LoVo (cell line): ENCODE data around the gene FAM168A.
"Not testable (repeated sequence)": the region's sequence is repeated elsewhere in the genome, so short reads cannot be mapped to it uniquely, and the experiment has no call there.

ENCODE experiments used
- DNase-seq: peaks from one replicate; pipeline ENCODE4 v3.0.0-alpha.2; 2016; ENCODE audit warnings: low spot score

FAM168A gene

GRCh38 chr11:73467505-73467904 lies 130.4 kb downstream of the FAM168A start:
- DNase-seq, result no peak

GRCh38 chr11:73466643-73467042 lies 131.3 kb downstream of the FAM168A start:
- no peak for DNase-seq

GRCh38 chr11:73465871-73466270 lies 132.0 kb downstream of the FAM168A start:
- DNase-seq, result no peak

- no peak for DNase-seq
Measured at GRCh38 chr11:73465023-73465675, 132.8 kb downstream of the FAM168A start.

GRCh38 chr11:73464347-73464746 lies 133.6 kb downstream of the FAM168A start:
- DNase-seq, result no peak

- no peak for DNase-seq
Measured at GRCh38 chr11:73463359-73463758, 134.6 kb downstream of the FAM168A start.

- DNase-seq, result no peak
Measured at GRCh38 chr11:73461964-73462363, 135.9 kb downstream of the FAM168A start.

- no peak for DNase-seq
Measured at GRCh38 chr11:73461335-73461840, 136.5 kb downstream of the FAM168A start.

- no peak for DNase-seq
Measured at GRCh38 chr11:73458201-73458600, 139.7 kb downstream of the FAM168A start.

GRCh38 chr11:73454987-73455386 lies 142.9 kb downstream of the FAM168A start:
- no peak for DNase-seq

- no peak for DNase-seq
Measured at GRCh38 chr11:73453562-73453961, 144.3 kb downstream of the FAM168A start.

- DNase-seq, result no peak
Measured at GRCh38 chr11:73452726-73453125, 145.2 kb downstream of the FAM168A start.

GRCh38 chr11:73451896-73452295 lies 146.0 kb downstream of the FAM168A start:
- DNase-seq, result no peak

- no peak for DNase-seq
Measured at GRCh38 chr11:73446766-73447165, 151.1 kb downstream of the FAM168A start.

- no peak for DNase-seq
Measured at GRCh38 chr11:73445980-73446379, 151.9 kb downstream of the FAM168A start.

GRCh38 chr11:73439002-73439843 lies 158.7 kb downstream of the FAM168A start:
- DNase-seq, result no peak

- not testable (repeated sequence) for DNase-seq
Measured at GRCh38 chr11:73436859-73437258, 161.1 kb downstream of the FAM168A start.

GRCh38 chr11:73431396-73431795 lies 166.5 kb downstream of the FAM168A start:
- DNase-seq, result no peak

- DNase-seq, result no peak
Measured at GRCh38 chr11:73430326-73430725, 167.6 kb downstream of the FAM168A start.

- no peak for DNase-seq
Measured at GRCh38 chr11:73429121-73429750, 168.7 kb downstream of the FAM168A start.

GRCh38 chr11:73428699-73429098 lies 169.2 kb downstream of the FAM168A start:
- no peak for DNase-seq

- no peak for DNase-seq
Measured at GRCh38 chr11:73428227-73428626, 169.7 kb downstream of the FAM168A start.
